Raji (cell line): ENCODE results near the gene ACRV1.

Source experiments
- POLR2A ChIP-seq: IDR thresholded peaks from 2 replicates; pipeline ENCODE4 v1.6.1; 2011; ENCODE audit warnings: low read depth, low read length, control low read depth; ENCODE audit not compliant: insufficient read depth

ACRV1 gene, protein sequence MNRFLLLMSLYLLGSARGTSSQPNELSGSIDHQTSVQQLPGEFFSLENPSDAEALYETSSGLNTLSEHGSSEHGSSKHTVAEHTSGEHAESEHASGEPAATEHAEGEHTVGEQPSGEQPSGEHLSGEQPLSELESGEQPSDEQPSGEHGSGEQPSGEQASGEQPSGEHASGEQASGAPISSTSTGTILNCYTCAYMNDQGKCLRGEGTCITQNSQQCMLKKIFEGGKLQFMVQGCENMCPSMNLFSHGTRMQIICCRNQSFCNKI

DNA sequence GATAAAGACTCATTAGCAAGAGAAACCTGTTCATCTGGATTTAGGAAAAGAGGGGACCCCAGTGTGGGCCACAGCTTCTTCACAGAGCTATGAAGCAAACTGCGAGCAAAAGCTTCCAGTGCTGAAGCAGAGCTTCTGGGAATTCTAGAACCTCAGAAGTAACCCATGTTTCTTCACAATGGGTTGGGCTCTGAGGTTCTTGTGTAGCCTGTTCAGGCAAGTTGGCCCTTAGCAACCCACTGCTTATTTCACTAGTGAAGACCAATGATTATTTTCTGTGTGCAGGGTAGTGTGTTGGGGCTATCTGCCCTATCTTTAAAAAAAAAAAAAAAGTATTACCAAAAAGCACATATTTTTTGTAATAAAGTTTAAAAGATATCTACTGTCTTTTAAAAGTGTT lies at the start of gene ACRV1:
Gene ACRV1 (minus strand): TSS at position 101 of the 400 bp plus-strand sequence. CDS start 67 bp downstream, at position 34.
- TF ChIP-seq POLR2A = no peak

DNA sequence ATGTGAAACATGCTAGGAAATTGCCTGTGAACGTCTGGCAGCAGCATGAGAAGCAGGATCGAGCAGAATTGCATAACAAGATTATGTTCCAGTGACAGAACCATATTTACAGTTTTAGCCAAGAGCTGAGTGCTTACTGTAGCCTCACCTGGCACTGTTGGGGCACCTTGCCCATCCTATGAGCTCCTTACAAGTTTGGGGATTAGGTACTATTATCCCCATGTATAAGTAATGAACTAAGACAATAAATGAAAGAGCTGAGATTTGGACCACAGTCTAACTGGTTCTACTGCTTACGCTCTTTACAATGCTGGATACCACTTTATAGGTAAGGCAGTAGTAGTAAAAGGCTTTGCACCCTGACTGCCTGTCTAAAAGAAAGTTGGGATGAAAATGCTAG lies 48.3 kb upstream of the ACRV1 start:
- TF ChIP-seq POLR2A = no peak

DNA sequence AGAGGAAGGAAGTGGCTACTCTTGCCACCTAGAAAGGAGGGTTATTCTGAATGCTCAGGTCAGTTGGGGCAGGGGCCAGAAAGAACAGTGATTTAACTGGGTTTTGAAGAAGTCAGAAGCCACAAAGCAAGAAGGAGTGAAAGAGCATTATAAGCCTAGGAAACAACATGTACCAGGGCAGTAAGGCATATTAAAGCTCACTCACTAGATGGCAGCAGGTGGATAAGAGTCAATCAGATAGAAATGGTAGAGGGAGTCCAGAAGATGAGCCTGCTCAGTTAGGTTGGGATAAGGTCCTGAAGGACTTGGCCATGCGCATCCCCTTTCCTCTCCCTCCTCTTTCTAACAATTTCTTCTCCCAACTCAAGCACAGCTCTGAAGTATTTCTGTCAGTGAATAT lies 43.5 kb upstream of the ACRV1 start:
- TF ChIP-seq POLR2A = no peak

DNA sequence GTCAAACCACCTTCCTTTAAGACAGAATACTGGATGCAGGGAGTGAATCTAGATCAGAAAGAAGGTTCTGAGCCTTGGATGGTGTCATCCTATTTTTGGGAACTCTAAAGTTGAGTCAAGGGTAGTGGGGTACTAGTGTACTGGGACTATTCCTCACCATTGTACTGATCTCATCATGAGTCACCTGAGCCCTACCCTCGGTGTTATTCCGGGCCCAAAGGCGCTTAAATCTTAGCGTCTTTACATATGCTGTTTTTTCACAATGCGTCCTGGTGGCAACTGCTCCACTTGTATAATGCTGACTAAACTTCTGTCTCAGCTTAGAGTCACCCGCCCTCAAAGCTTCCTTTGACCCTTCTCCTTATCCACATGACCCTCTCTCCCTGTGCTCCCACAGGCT lies 40.1 kb upstream of the ACRV1 start:
- no peak for TF ChIP-seq POLR2A

DNA sequence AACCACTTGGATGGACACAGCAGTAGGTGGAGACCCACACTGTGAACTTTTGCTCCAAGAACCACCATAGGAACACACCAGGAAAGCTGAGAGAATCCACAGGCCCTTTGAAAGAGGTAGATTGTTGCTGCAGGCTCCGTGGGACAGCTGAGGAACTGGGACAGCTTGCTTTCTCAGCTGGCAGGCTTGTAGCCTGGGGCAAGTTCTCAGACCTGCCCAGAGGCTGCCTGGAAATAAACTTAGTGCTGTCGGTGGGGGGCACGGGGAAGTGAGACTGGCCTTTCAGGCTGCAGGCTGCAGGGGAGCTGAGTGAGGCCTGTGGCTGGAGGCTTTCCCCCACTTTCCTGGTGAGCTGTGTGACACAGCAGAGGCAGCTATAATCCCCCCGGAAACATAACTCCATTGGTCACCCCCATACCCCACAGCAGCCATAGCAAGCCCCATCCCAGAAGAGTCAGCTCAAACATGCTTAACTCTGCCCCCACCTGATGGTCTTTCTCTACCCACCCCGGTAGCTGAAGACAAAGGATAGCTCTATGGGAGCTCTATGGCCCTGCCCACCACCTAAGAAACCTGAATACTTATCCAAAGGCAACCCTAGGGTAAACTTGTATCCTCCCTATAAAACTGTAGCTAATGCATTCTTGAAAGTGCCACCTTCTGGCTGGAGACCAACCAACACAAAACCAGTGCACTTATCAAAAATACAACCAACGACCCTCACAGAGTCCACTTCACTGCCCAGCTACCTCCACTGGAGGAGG lies 21.4 kb upstream of the ACRV1 start:
- TF ChIP-seq POLR2A = no peak

DNA sequence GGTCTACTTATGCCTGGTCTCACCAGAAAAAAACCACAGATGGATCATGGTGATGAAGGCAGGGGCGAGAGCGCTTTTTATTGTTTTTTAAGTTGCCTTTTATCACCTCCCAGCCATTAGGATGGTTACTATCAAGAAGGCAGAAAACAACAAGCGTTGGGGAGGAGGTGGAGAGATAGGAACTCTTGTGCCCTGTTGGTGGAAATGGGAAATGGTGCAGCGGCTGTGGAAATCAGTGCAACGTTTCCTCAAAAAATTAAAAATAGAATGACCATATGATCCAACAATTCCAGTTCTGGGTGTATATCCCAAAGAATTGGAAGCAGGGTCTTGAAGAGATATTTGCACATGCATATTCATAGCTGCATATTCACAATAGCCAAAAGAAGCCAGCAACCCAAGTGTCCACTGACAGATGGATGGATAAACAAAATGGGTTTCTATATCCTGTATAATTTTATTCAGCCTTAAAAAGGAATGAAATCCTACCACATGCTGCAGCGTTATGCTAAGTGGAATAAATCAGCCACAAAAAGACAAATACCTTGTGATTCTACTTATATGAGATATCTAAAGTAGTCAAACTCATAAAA lies 20.5 kb upstream of the ACRV1 start:
- TF ChIP-seq POLR2A = no peak

DNA sequence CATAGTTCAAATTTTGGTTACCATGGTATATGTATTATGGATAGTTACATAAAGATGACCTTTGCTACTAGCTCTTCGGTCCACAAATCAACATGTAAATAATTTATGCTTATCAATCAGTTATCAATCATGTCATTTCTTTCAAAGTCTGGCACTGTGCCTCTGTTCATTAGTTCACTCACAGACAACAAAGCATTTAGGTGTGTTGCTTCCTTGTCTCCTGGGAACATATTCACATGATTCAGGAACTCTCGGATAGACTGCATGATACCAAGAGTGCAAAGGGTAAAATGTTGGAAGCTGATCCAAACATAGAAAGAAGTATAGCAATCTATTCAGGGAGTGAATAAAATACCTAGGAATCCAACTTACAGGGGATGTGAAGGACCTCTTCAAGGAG lies 14.3 kb upstream of the ACRV1 start:
- TF ChIP-seq POLR2A = no peak

DNA sequence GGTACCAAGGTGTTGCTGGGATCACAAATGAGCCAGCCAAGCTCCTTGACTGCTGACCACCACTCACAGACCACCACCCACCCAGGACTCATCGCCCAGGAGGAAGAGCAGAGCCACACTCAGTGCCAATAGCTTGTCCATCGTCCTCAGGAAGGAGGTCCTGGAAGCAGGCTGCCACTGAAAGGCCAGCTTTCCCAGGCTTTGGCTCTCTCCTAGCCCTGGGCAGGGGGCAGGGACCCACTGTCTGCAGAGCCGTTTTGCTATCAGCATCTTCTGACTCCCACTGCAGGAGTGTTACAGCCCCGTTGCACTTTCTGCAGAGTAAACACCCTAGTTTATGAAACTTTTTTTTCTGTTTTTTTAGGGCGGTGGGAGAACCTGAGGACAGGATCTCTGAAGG lies 12.2 kb upstream of the ACRV1 start:
- TF ChIP-seq POLR2A = no peak

DNA sequence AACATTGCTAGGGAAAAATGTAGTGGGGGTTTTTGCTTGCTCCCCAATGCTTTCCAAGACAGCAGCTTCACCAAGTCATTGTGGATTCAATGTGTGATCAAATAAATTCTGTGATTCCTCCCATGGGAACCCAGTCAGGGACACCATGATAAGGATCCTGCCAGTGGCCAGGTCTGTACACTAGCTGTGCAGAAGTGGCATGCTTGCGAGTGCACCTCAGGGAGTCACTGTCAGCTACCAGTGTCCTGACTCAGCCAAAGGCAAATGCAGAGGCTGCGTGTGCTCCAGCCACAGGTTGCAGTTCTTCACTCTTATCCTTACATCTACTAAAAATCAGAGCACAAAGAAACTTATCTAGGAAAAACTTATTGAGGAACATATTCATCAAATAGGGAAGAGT lies 9.4 kb upstream of the ACRV1 start:
- no peak for TF ChIP-seq POLR2A

DNA sequence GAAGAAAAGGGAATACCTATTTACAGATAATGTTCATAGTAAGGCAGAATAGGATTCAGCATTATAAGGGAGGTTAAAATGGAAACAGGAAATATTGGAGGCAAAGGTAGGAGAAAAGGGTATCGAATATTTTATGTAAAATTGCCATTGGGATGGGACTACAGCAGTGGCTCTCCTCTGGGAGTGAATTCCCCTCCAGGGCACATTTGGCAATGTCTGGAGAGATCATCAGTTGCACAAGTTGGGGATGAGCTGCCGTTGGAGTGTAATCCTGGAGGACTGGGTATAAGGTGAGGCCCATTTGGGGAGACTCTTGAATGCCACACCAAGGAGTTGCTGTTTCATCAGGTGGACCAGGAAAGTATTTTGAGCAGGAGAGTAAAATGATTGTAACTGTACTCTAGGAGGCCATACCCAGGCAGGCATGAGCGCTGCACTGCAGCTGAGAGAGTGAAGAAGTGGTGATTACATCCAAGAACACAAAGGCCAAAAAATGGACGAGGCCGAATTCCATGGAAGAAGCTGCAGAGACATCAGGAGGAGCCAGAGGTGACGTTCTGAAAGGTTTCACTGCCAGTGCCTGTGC lies 8.7 kb upstream of the ACRV1 start:
- TF ChIP-seq POLR2A = no peak

DNA sequence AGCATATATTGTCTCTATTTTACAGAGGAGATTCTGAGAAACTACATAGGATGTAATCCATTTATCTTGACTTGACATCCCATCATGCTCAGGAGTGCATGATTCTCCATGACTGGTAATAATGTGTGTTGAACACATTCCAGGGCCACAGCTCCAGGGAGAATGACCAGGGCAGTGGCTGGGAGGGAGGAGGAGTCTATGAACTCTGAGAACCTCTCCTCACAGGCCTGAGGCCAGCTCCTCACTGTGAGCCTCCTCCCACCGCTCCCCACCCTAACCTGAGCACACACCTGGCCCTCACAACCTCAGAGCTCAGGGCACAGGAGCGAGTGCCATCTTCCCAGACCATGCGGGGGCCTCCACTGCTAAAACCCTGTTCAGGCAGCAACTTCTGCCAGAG lies 8.0 kb upstream of the ACRV1 start:
- no peak for TF ChIP-seq POLR2A

DNA sequence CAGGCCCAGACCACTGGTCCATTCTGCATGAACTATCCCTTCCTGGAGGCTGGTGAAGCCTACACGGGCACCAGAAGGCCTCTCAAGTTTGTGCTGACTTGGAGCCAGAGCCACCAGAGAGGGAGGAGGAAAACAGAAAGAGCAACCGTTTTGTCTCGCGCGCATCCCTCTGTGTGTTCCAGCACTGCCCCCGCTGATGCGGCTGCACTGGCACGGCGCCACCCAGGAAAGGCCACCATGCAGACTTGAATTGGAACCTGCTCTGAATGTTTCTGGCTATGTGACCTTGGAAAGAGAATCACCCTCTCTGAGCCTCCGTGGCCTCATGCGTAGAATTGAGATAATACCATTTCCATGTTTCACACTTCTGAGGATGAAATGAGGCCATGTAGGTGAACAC lies 7.4 kb upstream of the ACRV1 start:
- TF ChIP-seq POLR2A = no peak

DNA sequence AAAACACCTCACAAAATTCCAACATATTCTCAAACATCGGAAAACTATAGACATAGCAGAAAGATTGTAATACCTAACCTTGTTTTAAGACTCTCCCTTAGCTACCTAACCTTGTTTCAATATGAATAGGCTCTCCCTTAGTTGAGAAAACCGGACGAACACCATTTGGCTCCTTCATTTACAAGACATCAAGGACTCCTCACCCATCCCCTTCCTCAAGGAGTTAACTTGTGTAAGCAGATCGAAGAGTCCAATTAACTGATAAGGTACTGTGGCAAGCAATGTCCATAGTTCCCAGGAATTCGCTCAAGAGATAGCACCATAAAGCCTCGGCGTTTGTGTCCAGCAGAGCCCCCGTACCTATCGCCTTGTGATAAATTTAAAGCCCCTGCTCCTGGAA lies 4.6 kb upstream of the ACRV1 start:
- no peak for TF ChIP-seq POLR2A

DNA sequence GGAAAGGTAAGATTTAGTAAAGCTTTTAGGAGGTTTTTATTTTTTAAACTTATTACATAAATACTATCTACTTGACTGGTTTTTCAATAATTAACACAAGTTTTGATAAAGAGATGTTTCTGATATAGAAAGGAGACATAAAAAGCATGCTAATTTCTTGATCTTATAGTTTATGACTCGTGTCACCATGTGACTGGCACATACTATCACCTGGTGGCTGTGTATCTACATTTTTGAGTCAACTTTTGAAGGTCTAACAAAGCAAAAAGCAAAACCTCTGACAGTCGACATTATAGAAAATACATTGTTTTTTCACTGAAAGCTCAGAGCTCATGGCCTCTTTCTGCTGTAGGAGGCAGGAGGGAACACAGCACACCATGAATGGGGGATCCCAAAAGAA lies 810 bp downstream of the ACRV1 start:
- TF ChIP-seq POLR2A = no peak

DNA sequence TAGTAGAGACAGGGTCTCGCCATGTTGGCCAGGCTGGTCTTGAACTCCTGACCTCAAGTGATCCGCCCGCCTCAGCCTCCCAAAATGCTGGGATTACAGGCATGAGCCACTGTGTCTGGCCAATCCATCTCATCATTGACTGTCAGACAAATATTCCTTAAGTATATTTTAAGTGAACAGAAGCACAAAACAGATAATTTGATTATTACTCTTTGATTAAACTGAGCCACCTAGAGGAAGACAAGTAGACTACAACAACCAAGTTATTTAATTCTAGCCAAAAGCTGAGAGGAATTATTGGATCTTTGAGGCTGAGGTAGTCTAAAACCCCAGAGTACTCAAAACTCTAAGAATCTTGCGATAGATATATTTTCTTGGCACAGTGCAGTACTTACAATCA lies 1.2 kb downstream of the ACRV1 start:
- no peak for TF ChIP-seq POLR2A

DNA sequence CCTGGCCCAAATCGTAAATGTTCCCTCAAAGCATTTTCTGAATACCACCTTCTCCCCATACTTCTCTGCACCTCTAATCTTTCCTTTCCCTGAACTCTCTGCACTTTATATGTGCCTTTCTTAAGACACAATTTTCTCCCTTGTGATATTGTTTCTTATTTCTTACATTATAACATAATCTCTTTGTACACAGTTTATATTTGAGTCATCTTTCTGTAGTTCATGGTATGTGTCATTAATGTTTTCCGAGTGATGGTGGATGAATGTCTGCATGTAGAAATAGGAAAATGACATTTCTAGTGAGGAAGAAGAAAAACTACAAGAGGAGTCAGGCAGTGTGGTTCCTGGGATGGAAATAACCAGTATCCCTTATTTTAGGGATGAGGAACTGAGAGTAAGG lies 5.5 kb downstream of the ACRV1 start:
- no peak for TF ChIP-seq POLR2A
